HL-60 (cell line): ENCODE measurements around the gene ACOXL.

ENCODE experiments used
- GABPA ChIP-seq: IDR thresholded peaks from 2 replicates; pipeline ENCODE4 v1.6.1; 2012; ENCODE audit warnings: low read depth
- POLR2AphosphoS5 ChIP-seq: IDR thresholded peaks from 2 replicates; pipeline ENCODE4 v1.6.1; 2012; ENCODE audit warnings: low read depth
- SPI1 ChIP-seq: IDR thresholded peaks from 2 replicates; pipeline ENCODE4 v1.6.1; 2012; ENCODE audit warnings: low read depth, mild to moderate bottlenecking, borderline replicate concordance
- TF ChIP-seq, protein P1 (sequence below): IDR thresholded peaks from one replicate; pipeline ENCODE4 v1.5.1; 2011; ENCODE audit warnings: low read length, control low read depth, inconsistent platforms; ENCODE audit not compliant: insufficient read depth
- TF ChIP-seq, protein P2 (sequence below): IDR thresholded peaks from 2 replicates; pipeline ENCODE4 v1.6.1; 2012; ENCODE audit warnings: low read depth; ENCODE audit not compliant: insufficient replicate concordance

DNA sequence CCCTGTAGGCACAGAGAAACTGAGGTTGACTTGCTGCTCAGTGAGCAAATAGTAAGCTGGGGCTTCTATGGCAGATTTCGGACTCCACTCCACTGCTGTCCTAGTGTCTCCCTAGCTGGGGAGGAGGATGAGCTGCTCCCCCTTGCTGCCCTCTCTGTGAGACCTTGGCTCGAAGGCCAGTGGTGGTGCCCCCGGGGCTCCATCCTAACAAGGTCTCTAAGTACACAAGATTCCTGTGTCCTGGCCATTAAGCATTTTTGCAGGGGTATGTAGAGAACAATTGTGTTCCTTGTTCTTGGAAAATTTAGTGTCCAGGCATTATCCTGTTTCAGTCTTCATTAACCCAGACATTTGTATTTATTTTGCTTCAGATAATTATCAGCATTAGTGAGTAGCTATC is 367.0 kb downstream of the ACOXL start:
- TF ChIP-seq, protein P1, sequence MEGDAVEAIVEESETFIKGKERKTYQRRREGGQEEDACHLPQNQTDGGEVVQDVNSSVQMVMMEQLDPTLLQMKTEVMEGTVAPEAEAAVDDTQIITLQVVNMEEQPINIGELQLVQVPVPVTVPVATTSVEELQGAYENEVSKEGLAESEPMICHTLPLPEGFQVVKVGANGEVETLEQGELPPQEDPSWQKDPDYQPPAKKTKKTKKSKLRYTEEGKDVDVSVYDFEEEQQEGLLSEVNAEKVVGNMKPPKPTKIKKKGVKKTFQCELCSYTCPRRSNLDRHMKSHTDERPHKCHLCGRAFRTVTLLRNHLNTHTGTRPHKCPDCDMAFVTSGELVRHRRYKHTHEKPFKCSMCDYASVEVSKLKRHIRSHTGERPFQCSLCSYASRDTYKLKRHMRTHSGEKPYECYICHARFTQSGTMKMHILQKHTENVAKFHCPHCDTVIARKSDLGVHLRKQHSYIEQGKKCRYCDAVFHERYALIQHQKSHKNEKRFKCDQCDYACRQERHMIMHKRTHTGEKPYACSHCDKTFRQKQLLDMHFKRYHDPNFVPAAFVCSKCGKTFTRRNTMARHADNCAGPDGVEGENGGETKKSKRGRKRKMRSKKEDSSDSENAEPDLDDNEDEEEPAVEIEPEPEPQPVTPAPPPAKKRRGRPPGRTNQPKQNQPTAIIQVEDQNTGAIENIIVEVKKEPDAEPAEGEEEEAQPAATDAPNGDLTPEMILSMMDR = no peak
- TF ChIP-seq POLR2AphosphoS5 = no peak
- TF ChIP-seq GABPA = no peak
- TF ChIP-seq, protein P2, sequence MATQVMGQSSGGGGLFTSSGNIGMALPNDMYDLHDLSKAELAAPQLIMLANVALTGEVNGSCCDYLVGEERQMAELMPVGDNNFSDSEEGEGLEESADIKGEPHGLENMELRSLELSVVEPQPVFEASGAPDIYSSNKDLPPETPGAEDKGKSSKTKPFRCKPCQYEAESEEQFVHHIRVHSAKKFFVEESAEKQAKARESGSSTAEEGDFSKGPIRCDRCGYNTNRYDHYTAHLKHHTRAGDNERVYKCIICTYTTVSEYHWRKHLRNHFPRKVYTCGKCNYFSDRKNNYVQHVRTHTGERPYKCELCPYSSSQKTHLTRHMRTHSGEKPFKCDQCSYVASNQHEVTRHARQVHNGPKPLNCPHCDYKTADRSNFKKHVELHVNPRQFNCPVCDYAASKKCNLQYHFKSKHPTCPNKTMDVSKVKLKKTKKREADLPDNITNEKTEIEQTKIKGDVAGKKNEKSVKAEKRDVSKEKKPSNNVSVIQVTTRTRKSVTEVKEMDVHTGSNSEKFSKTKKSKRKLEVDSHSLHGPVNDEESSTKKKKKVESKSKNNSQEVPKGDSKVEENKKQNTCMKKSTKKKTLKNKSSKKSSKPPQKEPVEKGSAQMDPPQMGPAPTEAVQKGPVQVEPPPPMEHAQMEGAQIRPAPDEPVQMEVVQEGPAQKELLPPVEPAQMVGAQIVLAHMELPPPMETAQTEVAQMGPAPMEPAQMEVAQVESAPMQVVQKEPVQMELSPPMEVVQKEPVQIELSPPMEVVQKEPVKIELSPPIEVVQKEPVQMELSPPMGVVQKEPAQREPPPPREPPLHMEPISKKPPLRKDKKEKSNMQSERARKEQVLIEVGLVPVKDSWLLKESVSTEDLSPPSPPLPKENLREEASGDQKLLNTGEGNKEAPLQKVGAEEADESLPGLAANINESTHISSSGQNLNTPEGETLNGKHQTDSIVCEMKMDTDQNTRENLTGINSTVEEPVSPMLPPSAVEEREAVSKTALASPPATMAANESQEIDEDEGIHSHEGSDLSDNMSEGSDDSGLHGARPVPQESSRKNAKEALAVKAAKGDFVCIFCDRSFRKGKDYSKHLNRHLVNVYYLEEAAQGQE = no peak
- TF ChIP-seq SPI1 = no peak
